ENCODE data around the gene KRT12.

DNA sequence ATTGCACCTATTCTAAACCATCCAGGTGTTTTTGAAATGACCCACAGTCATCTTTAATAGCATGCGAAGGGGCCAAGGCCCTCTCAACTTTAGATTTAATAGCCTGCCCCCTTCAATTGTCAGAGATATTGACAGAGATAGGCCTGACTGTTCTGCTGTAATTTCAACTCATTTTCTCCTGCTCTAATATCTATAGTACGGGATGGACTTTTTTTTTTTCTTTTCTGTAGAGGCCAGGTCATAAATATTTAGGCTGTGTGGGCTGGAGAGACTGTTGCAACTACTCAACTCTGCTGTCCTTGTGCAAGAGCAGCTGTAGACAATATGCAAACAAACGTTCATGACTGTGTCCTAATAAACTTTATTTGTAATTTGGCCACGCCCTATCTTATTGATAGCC, 42.7 kb upstream of the KRT12 start:
- TF ChIP-seq, protein P1, sequence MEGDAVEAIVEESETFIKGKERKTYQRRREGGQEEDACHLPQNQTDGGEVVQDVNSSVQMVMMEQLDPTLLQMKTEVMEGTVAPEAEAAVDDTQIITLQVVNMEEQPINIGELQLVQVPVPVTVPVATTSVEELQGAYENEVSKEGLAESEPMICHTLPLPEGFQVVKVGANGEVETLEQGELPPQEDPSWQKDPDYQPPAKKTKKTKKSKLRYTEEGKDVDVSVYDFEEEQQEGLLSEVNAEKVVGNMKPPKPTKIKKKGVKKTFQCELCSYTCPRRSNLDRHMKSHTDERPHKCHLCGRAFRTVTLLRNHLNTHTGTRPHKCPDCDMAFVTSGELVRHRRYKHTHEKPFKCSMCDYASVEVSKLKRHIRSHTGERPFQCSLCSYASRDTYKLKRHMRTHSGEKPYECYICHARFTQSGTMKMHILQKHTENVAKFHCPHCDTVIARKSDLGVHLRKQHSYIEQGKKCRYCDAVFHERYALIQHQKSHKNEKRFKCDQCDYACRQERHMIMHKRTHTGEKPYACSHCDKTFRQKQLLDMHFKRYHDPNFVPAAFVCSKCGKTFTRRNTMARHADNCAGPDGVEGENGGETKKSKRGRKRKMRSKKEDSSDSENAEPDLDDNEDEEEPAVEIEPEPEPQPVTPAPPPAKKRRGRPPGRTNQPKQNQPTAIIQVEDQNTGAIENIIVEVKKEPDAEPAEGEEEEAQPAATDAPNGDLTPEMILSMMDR (conservative IDR thresholded peaks at IDR 0.05 in 1 of 2, IDR thresholded peaks at IDR 0.05 in 1 of 2; ENCODE audit: low read depth in 1 of 2, low read length in 2 of 2): no peak
- TF ChIP-seq EZH2 (IDR thresholded peaks at IDR 0.05; ENCODE audit: low read length, missing control alignments): no peak
